HEK293 (cell line): ENCODE measurements around the gene LLCFC1.

Experiments used
- CTCF ChIA-PET: fragments of 350-600 bp; formaldehyde crosslinking; extraction: SDS; loops from one replicate; lab custom pipeline; 2021; ENCODE audit warnings: antibody characterized with exemption; lab: Yijun Ruan, JAX
- POLR2A ChIA-PET: fragments of 300-600 bp; formaldehyde crosslinking; extraction: SDS; loops from one replicate; lab custom pipeline; 2020; ENCODE audit warnings: antibody characterized with exemption, inconsistent platforms; lab: Yijun Ruan, JAX
- H3K27ac ChIP-seq: fragments of 200-500 bp; sonication (Bioruptor generic); 2 replicates; pipeline ENCODE4 v1.5.1; 2014; ENCODE audit warnings: low read depth, low read length, control low read depth, inconsistent platforms; ENCODE audit errors: extremely low read depth
- H3K36me3 ChIP-seq, 2 experiments: fragments of 200-500 bp in 1 of 2; sonication (Bioruptor generic) in 1 of 2; 1 replicate in 1 of 2; 2 replicates in 1 of 2; pipeline ENCODE4 v1.5.1; 2014 to 2017; ENCODE audit warnings: inconsistent platforms in 2 of 2, low read length in 2 of 2; ENCODE audit not compliant: control insufficient read depth in 2 of 2, insufficient read depth in 1 of 2
- H3K4me1 ChIP-seq: fragments of 200-500 bp; sonication (Bioruptor generic); 2 replicates; pipeline ENCODE4 v1.5.1; 2014; ENCODE audit warnings: mild to moderate bottlenecking, low read length, inconsistent platforms; ENCODE audit not compliant: control insufficient read depth, insufficient read depth
- H3K4me3 ChIP-seq: 2 replicates; pipeline ENCODE4 v1.5.1; 2011; ENCODE audit warnings: low read depth, mild to moderate bottlenecking, control low read depth, low read length, moderate library complexity
- H3K9me3 ChIP-seq: fragments of 200-500 bp; sonication (Bioruptor generic); 2 replicates; pipeline ENCODE4 v1.5.1; 2014; ENCODE audit warnings: low read depth, low read length, inconsistent platforms; ENCODE audit not compliant: control insufficient read depth, insufficient read depth
- BCL11B ChIP-seq: fragments of 450-650 bp; formaldehyde crosslinking; IDR thresholded peaks from 2 replicates; pipeline ENCODE4 v1.5.1; 2016; ENCODE audit warnings: low read depth, missing biosample characterization, missing genetic modification characterization
- EGR2 ChIP-seq: fragments of 450-650 bp; formaldehyde crosslinking; IDR thresholded peaks from 2 replicates; pipeline ENCODE4 v1.5.1; 2016; ENCODE audit warnings: low read depth, missing biosample characterization, missing genetic modification characterization
- MYNN ChIP-seq: fragments of 450-650 bp; formaldehyde crosslinking; IDR thresholded peaks from 2 replicates; pipeline ENCODE4 v1.5.1; 2016; ENCODE audit warnings: missing biosample characterization, missing genetic modification characterization, borderline replicate concordance
- REPIN1 ChIP-seq: fragments of 450-650 bp; formaldehyde crosslinking; IDR thresholded peaks from 2 replicates; pipeline ENCODE4 v1.5.1; 2017; ENCODE audit warnings: missing biosample characterization, missing genetic modification characterization, low read depth
- SP7 ChIP-seq: fragments of 450-650 bp; formaldehyde crosslinking; IDR thresholded peaks from 2 replicates; pipeline ENCODE4 v1.5.1; 2016; ENCODE audit warnings: missing biosample characterization, missing genetic modification characterization
- ZBTB1 ChIP-seq: fragments of 450-650 bp; formaldehyde crosslinking; IDR thresholded peaks from 2 replicates; pipeline ENCODE4 v1.5.1; 2016; ENCODE audit warnings: missing biosample characterization, missing genetic modification characterization
- ZNF114 ChIP-seq: fragments of 450-650 bp; formaldehyde crosslinking; IDR thresholded peaks from 2 replicates; pipeline ENCODE4 v1.5.0; 2017; ENCODE audit warnings: missing biosample characterization, missing genetic modification characterization
- ZNF175 ChIP-seq: fragments of 450-650 bp; formaldehyde crosslinking; IDR thresholded peaks from 2 replicates; pipeline ENCODE4 v1.5.1; 2016; ENCODE audit warnings: missing biosample characterization, missing genetic modification characterization
- ZNF335 ChIP-seq: fragments of 450-650 bp; formaldehyde crosslinking; conservative IDR thresholded peaks from 2 replicates; pipeline ENCODE4 v1.5.1; 2016; ENCODE audit warnings: missing biosample characterization, missing genetic modification characterization
- ZNF354C ChIP-seq: fragments of 450-650 bp; formaldehyde crosslinking; IDR thresholded peaks from 2 replicates; pipeline ENCODE4 v1.5.1; 2016; ENCODE audit warnings: missing biosample characterization, missing genetic modification characterization, low read depth, borderline replicate concordance
- ZNF548 ChIP-seq: fragments of 450-650 bp; formaldehyde crosslinking; IDR thresholded peaks from 2 replicates; pipeline ENCODE4 v1.5.1; 2016; ENCODE audit warnings: missing biosample characterization, missing genetic modification characterization
- ZNF585B ChIP-seq: fragments of 450-650 bp; formaldehyde crosslinking; IDR thresholded peaks from 2 replicates; pipeline ENCODE4 v1.5.1; 2016; ENCODE audit warnings: missing biosample characterization, missing genetic modification characterization
- ZNF626 ChIP-seq: fragments of 450-650 bp; sonication (Bioruptor Pico); formaldehyde crosslinking; IDR thresholded peaks from 2 replicates; pipeline ENCODE4 v1.5.1; 2018; ENCODE audit warnings: missing biosample characterization, missing genetic modification characterization, inconsistent platforms
- ZNF654 ChIP-seq: fragments of 450-650 bp; formaldehyde crosslinking; IDR thresholded peaks from 2 replicates; pipeline ENCODE4 v1.5.1; 2016; ENCODE audit warnings: low read depth, missing biosample characterization, missing genetic modification characterization
- ZNF704 ChIP-seq: fragments of 450-650 bp; formaldehyde crosslinking; IDR thresholded peaks from 2 replicates; pipeline ENCODE4 v1.5.1; 2016; ENCODE audit warnings: missing biosample characterization, missing genetic modification characterization
- ZNF837 ChIP-seq: fragments of 450-650 bp; formaldehyde crosslinking; IDR thresholded peaks from 2 replicates; pipeline ENCODE4 v1.5.1; 2016; ENCODE audit warnings: missing biosample characterization, missing genetic modification characterization
- TF ChIP-seq, protein P1 (sequence below): fragments of 450-650 bp; formaldehyde crosslinking; IDR thresholded peaks from 2 replicates; pipeline ENCODE4 v1.5.1; 2017; ENCODE audit warnings: missing biosample characterization, missing genetic modification characterization
- TF ChIP-seq, protein P2 (sequence below): fragments of 450-650 bp; formaldehyde crosslinking; IDR thresholded peaks from 2 replicates; pipeline ENCODE4 v1.5.1; 2016; ENCODE audit warnings: missing biosample characterization, missing genetic modification characterization

The LLCFC1 gene

DNA sequence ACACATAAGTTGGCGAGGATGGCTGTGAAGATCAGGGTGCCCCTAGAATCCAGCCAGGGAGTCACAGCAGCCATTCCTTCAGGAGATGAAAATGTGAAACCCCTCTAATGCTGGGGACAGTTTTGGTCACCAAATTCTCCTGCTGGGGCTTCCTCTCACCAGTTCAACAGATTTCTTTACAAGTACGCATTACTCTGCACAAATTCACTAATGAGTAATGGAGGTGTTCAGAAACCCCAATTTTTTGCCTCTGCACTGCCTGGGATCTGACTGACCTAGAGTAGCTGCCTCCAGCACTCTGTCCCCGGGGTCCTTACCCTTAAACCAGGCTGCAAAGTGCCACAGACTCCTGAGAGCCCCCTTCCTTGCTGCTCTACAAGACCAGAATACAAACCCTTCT, 21.8 kb upstream of the LLCFC1 start:
- Histone ChIP-seq H3K4me1 (no peaks in the 10 kb centered on the region), H3K36me3 (no peaks in the 10 kb centered on the region), H3K27ac (no peak overlapping the region), H3K4me3 (no peak overlapping the region), H3K9me3 (no peaks in the 10 kb centered on the region)
- ChIA-PET POLR2A (no interaction called here), CTCF (no interaction called here)
- TF ChIP-seq ZNF626: no peak
- TF ChIP-seq ZNF354C: no peak
- no peak for TF ChIP-seq ZNF585B

- H3K27ac ChIP-seq: no peak overlapping the region
- no peak overlapping the region for H3K4me3 ChIP-seq
- ChIA-PET POLR2A (no interaction called here), CTCF (interaction anchor here (1.0 to 2.0 kb wide), 4 partner anchors 9 to 85 kb away, joined by 3 to 6 read pairs (median 4); no protein-coding TSS in a partner anchor)
- H3K36me3 ChIP-seq: no peaks in the 10 kb centered on the region
- H3K9me3 ChIP-seq: no peaks in the 10 kb centered on the region
- H3K4me1 ChIP-seq: no peaks in the 10 kb centered on the region
- TF ChIP-seq ZNF626: no peak
- no peak for TF ChIP-seq ZBTB1 (tag by site-specific recombination)
- TF ChIP-seq REPIN1: no peak
- TF ChIP-seq ZNF837 (tag by site-specific recombination): no peak
- TF ChIP-seq SP7: no peak
Measured at GRCh38 chr7:142918901-142919300, 20.4 kb upstream of the LLCFC1 start.

- Histone ChIP-seq H3K4me3 (no peak overlapping the region), H3K27ac (no peak overlapping the region), H3K36me3 (no peaks in the 10 kb centered on the region), H3K9me3 (no peaks in the 10 kb centered on the region)
- POLR2A ChIA-PET: no interaction called here
- no peak for TF ChIP-seq ZNF175
- no peak for TF ChIP-seq ZNF654 (tag by site-specific recombination)
- TF ChIP-seq, protein P1, sequence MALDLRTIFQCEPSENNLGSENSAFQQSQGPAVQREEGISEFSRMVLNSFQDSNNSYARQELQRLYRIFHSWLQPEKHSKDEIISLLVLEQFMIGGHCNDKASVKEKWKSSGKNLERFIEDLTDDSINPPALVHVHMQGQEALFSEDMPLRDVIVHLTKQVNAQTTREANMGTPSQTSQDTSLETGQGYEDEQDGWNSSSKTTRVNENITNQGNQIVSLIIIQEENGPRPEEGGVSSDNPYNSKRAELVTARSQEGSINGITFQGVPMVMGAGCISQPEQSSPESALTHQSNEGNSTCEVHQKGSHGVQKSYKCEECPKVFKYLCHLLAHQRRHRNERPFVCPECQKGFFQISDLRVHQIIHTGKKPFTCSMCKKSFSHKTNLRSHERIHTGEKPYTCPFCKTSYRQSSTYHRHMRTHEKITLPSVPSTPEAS (tag by site-specific recombination): no peak
- no peak for TF ChIP-seq MYNN (tag by site-specific recombination)
- TF ChIP-seq EGR2: no peak
- TF ChIP-seq ZNF704 (tag by site-specific recombination): no peak
- no peak for TF ChIP-seq ZNF548 (tag by site-specific recombination)
- TF ChIP-seq, protein P2, sequence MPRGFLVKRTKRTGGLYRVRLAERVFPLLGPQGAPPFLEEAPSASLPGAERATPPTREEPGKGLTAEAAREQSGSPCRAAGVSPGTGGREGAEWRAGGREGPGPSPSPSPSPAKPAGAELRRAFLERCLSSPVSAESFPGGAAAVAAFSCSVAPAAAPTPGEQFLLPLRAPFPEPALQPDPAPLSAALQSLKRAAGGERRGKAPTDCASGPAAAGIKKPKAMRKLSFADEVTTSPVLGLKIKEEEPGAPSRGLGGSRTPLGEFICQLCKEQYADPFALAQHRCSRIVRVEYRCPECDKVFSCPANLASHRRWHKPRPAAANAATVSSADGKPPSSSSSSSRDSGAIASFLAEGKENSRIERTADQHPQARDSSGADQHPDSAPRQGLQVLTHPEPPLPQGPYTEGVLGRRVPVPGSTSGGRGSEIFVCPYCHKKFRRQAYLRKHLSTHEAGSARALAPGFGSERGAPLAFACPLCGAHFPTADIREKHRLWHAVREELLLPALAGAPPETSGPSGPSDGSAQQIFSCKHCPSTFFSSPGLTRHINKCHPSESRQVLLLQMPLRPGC (tag by site-specific recombination): no peak
- TF ChIP-seq BCL11B (tag by site-specific recombination): no peak
- TF ChIP-seq ZNF335 (tag by site-specific recombination): no peak
- no peak for TF ChIP-seq ZNF114 (tag by site-specific recombination)
- TF ChIP-seq, all 188 proteins: peak for 0
- H3K4me1 ChIP-seq: no peaks in the 10 kb centered on the region
- CTCF ChIA-PET: interaction anchor here (0.6 to 2.0 kb wide), 2 partner anchors 39 to 243 kb away, joined by 3 to 6 read pairs; no protein-coding TSS in a partner anchor
Measured at GRCh38 chr7:142919656-142920055, 19.6 kb upstream of the LLCFC1 start.
